NCI-H1048 (cell line): ENCODE data around the gene RMRP.

Experiments
- DNase-seq: peaks from one replicate; lab custom pipeline; 2025; lab: John Stamatoyannopoulos, UW

The RMRP gene

DNA sequence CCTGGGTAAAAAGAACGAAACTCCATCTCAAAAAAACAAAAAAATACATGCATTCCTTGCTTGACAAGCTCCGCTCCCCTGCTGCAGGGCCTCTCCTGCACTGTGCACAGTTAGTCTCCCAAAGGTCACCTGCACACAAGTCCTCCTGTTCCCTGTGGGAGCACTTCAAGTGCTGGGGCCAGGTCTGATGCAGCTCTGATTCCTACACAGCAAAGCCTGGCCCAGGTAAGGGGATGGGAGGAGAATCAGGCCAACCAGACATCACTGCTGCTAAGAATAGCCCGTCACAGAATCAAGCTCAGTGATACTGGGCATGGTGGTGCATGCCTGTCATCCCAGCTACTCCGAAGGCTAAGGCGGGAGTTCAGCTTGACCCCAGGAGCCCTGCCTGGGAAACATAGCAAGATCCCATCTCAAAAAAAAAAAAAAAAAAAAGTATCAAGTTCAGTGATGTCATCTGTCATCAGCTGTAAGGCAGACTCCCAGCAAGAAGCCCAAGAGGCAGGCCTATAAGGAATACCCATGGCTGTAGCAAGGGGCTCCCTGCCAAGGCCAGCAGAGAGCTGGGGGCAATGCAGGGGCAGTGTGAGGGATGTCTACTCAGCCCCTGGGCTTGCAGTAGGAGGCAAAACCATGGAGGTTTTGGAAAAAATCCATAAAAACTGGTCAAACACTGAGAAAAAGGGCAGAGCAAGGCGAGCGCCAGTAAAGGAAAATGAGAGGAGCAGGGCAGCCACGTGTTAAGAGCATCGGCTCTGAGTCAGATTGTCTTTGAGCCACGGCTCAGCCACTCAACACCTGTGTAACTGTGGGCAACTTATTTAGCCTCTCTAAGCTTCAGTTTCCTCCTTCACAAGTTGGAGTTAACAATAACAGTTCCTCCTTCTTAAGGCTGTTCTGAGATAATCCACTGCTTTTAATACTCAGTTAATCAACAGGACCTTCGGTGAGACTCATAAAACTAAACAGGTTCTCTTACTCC is 28.7 kb upstream of the RMRP start:
- no peak for DNase-seq

DNA sequence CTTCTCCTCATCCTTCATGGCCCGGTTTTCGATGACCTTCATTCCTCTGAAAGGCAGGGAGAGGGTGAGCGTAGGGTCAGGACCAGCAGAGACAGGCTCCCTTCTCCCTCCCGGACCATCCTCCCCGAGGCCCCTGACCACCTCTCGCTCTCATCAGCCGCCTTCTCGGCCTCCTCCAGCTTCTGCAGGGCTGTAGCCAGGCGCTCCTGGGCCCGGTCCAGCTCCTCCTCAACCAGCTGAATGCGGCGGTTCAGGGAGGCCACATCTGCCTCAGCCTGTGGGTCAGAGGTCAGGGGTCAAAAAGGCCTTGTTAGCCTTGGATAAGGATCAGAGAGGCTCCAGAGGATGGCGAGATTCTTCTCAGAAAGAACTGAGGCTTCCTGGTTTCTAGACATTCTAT is 27.7 kb upstream of the RMRP start:
- DNase-seq, result no peak

DNA sequence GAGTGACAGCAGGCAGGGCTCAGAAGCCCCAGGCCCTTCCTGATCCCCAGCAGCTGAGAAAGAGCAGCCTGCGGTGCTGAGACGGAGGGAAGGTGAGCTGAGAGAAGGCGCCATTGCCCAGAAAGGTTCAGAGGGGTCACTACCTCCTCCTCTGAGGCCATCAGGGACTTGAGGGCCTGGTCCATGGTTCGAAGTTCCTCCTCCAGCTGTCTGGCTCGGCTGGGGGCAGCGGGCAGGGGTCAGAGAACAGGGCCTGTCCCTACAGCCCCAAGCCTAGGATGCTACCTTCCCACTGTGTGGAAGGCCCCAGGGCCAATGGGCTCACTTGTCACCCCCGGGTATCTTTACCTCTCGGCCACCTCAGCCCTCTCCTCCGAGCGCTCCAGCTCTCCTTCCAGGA is 27.1 kb upstream of the RMRP start:
- DNase-seq, result no peak

DNA sequence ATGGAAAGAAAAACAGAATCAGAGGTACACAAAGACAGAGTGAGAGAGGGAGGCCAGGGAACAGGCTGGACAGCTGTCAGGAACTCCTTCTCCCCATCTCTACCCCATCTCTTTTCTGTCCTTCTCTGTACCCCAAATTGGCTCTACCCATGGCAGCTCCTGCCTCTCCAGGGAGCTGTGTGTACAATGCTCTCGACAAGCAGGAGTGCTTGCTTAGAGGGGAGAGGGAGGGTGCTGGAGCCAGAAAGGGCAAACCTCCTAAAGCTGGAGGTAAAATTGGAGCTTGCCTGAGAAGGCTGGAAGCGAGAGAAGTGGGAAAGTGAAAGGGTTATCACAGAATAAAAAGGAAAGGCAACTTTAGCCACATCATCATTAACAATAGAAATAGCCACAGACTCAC is 25.5 kb upstream of the RMRP start:
- no peak for DNase-seq

DNA sequence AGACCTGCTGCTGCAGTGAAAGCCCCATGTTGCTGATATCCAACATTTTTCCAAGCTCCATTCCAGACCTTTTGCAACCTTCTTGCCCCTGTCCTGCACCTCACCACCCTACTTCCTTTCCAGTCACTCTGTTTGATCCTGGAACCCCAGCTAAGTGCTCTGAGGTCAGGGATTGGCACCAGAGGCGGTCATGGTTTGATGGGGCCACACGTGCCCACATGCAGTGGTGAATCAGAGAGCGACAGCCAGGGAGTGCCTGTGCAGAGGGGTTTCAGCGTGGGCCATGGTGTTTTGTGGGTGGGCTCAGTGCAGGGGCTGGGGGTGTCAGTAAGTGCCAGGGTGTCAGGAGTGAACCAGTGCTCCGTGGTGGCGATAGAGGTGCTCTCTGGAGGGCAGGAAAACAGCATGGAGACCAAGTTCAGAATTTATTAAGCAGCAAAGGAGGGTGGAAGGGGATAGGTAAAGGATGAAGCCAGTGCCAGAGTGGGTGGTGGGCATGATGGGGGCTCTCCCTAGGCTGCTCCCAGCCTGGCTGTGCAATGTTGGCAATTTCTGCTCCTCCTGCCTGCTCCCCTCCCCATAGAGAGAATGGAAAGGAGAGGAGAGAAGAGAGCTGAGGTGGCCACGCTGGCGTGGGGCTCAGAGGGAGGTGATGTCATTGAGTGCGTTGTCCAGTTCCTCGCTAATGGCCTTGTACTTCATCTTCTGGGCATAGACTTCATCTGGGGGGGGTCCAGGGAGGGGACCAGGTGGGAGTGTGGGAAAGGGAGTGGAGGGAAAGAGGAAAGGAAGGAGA is 24.9 kb upstream of the RMRP start:
- no peak for DNase-seq

DNA sequence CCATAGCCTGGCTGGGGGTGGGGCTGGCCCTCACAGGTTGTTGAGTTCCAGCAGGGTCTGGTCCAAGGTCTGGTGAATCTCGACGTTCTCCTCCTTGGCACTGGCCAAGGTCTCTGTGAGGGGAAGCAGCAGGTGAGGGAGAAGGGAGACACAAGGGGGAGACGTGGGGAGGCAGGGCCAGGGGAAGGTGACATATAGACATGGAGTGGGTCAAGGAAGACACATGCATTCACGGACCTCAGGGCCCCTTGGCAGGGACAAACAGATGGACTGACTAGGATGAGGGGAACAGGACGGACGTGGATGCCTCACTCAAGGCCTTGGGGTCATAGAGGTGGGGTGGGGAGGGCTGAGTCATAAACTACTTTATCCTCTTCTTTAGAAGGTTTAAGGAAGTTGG is 24.2 kb upstream of the RMRP start:
- no peak for DNase-seq

DNA sequence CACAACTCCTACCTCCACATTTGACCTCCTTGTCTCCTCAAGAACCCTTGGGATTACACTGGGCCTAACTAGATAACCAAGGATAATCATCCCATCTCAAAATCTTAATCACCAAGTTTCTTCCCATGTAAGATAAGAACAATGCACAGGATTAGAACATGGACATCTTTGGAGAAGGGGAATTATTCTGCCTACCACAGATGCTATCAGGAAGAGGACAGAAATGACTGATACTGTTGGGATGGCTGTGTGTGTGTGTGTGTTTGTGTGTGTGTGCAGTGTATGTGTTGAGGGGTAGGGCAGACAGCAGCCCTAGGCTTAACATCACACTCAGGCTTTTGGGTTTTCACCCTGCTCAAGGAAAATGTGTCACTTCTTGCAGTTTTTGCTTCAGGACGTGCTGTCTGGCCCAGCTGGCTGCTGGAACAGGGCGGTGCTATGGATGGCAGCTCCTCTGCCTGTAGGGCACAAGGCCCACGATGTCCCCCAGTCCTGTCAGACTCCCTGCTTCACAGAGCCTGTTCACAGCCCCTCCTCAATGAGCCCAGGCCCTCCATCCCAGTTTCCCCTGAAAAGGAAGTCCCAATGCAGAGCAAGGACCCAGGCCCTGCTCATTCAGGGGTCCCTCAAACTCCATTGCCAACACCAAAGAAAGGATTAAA is 23.7 kb upstream of the RMRP start:
- DNase-seq, result no peak

DNA sequence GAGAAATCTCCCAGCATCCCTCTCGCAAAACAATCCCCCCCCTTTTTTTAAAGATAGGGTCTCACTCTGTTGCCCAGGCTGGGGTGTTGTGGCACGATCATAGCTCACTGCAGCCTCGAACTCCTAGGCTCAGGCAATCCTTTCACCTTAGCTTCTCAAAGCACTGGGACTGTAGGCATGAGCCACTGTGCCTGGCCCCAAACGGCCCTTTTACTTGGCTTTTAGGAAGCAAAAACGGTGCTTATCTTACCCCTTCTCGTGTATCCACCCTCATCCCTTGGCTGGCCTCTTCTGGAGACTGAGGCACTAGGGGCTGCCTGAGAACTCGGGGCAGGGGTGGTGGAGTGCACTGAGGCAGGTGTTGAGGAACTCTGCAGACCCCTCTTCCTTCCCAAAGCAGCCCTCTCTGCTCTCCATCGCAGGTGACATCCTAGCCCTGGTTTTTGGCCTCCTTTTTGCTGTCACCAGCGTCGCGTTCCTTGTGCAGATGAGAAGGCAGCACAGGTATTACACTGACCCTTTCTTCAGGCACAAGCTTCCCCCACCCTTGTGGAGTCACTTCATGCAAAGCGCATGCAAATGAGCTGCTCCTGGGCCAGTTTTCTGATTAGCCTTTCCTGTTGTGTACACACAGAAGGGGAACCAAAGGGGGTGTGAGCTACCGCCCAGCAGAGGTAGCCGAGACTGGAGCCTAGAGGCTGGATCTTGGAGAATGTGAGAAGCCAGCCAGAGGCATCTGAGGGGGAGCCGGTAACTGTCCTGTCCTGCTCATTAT is 22.7 kb upstream of the RMRP start:
- peak; percentile 89 for DNase-seq

DNA sequence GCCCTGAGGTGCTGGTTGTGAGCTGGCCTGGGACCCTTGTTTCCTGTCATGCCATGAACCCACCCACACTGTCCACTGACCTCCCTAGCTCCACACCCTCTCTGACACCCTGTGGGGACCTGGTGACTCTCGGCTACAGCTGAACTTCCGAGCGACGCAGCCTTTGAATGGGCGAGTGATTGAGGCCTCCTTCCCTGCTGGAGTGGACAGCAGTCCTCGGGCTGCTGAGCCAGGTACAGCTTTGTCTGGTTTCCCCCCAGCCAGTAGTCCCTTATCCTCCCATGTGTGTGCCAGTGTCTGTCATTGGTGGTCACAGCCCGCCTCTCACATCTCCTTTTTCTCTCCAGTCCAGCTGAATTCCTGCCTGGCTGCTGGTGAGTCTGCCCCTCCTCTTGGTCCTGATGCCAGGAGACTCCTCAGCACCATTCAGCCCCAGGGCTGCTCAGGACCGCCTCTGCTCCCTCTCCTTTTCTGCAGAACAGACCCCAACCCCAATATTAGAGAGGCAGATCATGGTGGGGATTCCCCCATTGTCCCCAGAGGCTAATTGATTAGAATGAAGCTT is 22.0 kb upstream of the RMRP start:
- DNase-seq, result no peak

DNA sequence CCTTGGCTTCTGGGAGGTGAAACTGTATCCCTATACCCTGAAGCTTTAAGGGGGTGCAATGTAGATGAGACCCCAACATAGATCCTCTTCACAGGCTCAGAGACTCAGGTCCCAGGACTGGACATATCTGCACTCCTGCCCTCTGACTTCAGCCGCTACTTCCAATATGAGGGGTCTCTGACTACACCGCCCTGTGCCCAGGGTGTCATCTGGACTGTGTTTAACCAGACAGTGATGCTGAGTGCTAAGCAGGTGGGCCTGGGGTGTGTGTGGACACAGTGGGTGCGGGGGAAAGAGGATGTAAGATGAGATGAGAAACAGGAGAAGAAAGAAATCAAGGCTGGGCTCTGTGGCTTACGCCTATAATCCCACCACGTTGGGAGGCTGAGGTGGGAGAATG is 21.3 kb upstream of the RMRP start:
- DNase-seq, result no peak

DNA sequence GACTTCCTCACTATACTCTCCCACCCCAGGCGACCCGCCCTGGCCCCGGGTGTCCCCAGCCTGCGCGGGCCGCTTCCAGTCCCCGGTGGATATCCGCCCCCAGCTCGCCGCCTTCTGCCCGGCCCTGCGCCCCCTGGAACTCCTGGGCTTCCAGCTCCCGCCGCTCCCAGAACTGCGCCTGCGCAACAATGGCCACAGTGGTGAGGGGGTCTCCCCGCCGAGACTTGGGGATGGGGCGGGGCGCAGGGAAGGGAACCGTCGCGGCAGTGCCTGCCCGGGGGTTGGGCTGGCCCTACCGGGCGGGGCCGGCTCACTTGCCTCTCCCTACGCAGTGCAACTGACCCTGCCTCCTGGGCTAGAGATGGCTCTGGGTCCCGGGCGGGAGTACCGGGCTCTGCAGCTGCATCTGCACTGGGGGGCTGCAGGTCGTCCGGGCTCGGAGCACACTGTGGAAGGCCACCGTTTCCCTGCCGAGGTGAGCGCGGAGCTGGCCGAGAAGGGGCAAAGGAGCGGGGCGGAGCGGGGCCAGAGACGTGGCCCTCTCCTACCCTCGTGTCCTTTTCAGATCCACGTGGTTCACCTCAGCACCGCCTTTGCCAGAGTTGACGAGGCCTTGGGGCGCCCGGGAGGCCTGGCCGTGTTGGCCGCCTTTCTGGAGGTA is 18.0 kb upstream of the RMRP start:
- no peak for DNase-seq

DNA sequence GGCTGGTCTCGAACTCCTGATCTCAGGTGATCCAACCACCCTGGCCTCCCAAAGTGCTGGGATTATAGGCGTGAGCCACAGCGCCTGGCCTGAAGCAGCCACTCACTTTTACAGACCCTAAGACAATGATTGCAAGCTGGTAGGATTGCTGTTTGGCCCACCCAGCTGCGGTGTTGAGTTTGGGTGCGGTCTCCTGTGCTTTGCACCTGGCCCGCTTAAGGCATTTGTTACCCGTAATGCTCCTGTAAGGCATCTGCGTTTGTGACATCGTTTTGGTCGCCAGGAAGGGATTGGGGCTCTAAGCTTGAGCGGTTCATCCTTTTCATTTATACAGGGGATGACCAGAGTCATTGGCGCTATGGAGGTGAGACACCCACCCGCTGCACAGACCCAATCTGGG is 17.4 kb upstream of the RMRP start:
- no peak for DNase-seq

DNA sequence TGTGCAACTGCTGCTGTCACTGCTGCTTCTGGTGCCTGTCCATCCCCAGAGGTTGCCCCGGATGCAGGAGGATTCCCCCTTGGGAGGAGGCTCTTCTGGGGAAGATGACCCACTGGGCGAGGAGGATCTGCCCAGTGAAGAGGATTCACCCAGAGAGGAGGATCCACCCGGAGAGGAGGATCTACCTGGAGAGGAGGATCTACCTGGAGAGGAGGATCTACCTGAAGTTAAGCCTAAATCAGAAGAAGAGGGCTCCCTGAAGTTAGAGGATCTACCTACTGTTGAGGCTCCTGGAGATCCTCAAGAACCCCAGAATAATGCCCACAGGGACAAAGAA is 16.2 kb upstream of the RMRP start:
- no peak for DNase-seq

DNA sequence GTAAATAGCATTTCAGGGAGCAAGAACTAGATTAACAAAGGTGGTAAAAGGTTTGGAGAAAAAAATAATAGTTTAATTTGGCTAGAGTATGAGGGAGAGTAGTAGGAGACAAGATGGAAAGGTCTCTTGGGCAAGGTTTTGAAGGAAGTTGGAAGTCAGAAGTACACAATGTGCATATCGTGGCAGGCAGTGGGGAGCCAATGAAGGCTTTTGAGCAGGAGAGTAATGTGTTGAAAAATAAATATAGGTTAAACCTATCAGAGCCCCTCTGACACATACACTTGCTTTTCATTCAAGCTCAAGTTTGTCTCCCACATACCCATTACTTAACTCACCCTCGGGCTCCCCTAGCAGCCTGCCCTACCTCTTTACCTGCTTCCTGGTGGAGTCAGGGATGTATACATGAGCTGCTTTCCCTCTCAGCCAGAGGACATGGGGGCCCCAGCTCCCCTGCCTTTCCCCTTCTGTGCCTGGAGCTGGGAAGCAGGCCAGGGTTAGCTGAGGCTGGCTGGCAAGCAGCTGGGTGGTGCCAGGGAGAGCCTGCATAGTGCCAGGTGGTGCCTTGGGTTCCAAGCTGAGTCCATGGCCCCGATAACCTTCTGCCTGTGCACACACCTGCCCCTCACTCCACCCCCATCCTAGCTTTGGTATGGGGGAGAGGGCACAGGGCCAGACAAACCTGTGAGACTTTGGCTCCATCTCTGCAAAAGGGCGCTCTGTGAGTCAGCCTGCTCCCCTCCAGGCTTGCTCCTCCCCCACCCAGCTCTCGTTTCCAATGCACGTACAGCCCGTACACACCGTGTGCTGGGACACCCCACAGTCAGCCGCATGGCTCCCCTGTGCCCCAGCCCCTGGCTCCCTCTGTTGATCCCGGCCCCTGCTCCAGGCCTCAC is 15.6 kb upstream of the RMRP start, which contains the start of gene CA9:
TSS of gene CA9 (plus strand) at position 797 of the 893 bp plus-strand sequence. CDS start at position 829, 32 bp downstream.
- no peak for DNase-seq

DNA sequence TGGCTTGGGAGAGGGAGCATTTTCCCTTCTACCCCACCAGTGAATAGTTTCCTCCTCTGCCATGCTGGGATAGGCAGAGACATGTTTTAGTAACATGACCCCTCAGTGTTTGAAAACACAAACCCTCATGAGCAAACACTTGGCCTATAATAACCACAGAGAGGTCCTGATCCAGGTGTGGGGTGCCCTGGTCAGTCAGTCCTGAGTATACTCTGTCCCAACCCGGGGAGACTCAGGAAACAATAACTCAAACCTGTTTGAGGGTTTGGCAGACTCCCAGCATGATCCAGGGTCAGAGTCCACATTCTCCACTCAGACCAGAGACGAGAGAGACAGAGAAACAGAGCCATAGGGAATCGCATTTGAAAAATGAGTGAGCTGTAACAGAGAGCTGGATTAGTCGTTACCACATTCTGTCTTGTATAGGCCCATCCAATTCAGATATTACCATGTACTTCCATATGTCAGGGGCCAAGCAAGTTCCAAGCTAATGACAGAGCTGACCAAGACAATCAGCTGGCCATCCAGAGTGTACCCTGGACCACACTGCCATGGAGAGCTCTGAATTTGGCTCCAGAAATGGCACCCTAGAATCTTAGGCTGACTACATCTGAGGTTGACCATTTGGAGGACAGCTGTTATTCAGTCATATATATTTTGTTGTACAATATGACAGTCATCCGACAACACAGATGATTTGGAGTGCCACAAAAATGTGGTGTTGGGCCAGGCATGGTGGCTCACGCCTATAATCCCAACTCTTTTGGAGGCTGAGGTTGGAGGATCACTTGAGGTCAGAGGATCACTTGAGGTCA is 11.7 kb upstream of the RMRP start:
- no peak for DNase-seq

DNA sequence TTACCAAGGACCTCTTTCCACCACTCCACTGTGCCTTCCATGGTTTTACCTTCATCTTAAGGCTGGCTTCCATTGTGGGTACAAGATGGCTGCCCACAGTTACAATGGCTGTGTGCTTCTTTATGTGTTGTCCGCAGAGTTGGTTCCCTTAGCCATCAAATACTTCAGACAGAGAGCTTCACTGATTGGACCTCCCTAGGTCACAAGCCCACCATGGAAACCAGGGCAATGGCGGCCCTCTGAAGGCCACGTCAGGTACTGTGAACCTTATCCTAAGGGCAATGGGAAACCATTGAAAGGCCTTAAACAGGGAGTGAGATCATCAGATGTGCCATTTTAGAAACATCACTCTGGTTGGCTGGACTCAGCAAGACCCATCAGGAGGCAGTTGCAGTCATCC is 10.1 kb upstream of the RMRP start:
- no peak for DNase-seq

DNA sequence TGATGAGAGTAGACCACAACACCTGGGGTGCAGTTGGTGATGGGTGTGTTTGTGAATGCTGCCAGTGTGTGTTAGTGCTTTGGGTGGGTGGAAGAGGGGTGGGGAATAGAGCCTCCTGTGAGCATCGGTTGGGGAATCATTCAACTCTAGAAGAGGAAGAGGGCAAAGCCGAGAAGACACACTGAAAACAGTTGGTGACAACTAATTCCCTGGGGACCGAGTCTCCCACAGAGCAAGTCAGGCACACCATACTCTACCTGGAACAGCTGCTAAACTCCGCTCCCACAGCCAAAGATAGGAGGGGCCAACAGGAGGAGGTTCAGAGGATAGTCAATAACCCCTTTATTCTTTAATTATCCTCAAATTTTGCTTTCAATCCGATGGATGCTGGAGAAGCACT is 8.7 kb upstream of the RMRP start:
- no peak for DNase-seq

DNA sequence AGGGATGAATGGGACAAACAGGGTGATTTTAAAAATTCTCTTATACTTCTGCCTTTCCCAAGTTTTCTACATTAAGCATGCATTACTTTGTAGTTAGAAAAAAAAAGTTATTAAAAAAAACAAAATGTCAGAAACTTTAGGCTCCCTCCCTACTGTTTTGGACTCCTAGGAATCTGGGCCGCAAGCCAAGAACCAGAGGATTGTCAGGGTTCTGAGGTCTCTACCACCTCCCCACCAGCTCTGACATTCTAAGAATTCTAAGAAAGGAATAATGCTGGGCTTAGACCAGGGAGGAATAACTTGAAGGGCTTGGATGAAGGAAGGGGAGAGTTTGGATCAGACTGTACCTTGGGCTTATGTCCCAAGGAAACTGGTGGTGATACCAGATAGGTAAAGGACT is 8.2 kb upstream of the RMRP start:
- DNase-seq, result no peak

DNA sequence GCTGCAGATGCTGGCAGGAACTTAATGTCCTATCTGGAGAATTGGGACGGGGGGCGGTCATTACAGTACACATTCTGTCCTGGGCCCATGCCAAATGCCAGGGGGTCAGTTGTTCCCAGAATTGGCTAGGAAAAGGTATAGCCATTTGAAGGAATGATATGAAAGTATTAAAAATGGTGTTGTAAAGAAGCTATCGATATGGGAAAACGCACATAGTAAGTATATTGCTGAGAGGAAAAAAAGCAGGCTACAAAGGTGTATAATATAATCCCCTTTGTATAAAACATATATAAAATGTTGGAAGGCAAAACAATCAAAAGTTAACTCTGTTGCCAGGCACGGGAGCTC is 7.6 kb upstream of the RMRP start:
- DNase-seq, result no peak
